Sigmoid colon (tissue), 4 donors: Measurements from ENCODE around the gene CCL1.

ENCODE experiments used
- EP300 ChIP-seq, 4 donors: sonication (generic); formaldehyde crosslinking; IDR thresholded peaks; one replicate each; pipeline ENCODE4 v1.6.1; 2017; ENCODE audit warnings: antibody characterized with exemption in 4 of 4
- POLR2A ChIP-seq, 2 donors: fragments of 450-650 bp; IDR thresholded peaks; one replicate each; pipeline ENCODE4 v1.6.1; 2016; ENCODE audit warnings: antibody characterized with exemption in 2 of 2, mild to moderate bottlenecking in 2 of 2, moderate library complexity in 2 of 2

DNA sequence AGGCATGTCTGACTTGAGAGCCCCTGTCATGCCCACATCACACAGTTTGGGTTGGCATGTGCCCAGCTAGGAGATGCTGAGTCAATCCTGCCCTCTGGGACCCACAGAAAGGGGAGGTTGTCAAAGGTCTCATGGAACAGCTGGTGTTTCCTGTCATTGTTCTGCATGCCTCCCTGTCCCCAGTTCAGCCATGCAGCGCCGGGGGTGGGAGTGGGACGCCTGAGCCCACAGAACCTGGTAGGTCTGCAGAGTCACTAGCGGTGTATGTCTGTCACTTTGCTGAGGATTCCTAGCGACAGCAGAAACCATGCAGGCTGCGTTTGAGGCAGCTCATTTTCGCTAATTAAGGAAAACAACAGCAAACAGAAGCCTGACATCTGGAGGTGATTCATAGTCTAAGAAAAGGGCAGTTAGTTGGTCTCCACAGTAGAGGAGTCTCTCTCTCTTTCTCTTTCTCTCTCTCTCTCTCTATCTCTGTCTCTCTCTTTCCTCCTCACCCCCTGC is 19.6 kb upstream of the CCL1 start:
- TF ChIP-seq POLR2A (IDR thresholded peaks at IDR 0.05) (no peak), EP300 (IDR thresholded peaks at IDR 0.05) (no peak)
